Measurements from ENCODE around the gene VIPR2. TPM values are rescaled to one million over a fixed set of nuclear protein-coding genes. Genes with fewer than 3 reads are reported as not detected.
"Not testable (repeated sequence)": the region's sequence is repeated elsewhere in the genome, so short reads cannot be mapped to it uniquely, and the experiment has no call there.

Gene VIPR2
- total RNA-seq, 4 donors from 2014 or later, result 0.32 to 0.34 (median 0.32) TPM; not detected in 1

DNA sequence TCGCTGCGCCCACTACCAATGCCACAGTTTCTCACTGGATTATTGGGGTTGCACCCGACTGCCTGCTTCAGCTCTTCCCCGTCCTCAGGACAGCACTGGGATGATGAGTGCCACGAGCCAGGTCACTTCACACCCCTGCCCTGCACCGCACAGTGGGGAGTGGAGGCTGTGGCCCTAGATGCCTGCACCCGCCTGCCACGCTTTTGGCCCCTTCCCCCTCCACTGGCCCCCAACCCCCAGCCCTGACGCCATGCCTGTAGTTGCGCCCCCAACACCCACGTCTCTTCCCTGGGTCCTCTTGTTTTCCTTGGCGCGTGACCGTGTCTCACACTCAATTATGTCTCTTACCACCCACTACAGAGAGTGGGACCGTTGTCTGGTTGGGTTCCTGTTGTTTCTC lies 134.3 kb downstream of the VIPR2 start:
- DNase-seq (ENCODE audit: low spot score in 2 of 2), result no peak
- no peak for TF ChIP-seq CTCF (IDR thresholded peaks at IDR 0.05)
- TF ChIP-seq POLR2A (IDR thresholded peaks at IDR 0.05), result no peak
- intact Hi-C loops (cut with DNase I; ENCODE audit: low total_unique reads), result no loop called here
- WGBS, 2 donors, result 91 to 92% methylated on average over 15 of the region's 15 CpGs
- H3K4me3 ChIP-seq (ENCODE audit: low read depth, poor library complexity, severe bottlenecking), result no peak overlapping the region

DNA sequence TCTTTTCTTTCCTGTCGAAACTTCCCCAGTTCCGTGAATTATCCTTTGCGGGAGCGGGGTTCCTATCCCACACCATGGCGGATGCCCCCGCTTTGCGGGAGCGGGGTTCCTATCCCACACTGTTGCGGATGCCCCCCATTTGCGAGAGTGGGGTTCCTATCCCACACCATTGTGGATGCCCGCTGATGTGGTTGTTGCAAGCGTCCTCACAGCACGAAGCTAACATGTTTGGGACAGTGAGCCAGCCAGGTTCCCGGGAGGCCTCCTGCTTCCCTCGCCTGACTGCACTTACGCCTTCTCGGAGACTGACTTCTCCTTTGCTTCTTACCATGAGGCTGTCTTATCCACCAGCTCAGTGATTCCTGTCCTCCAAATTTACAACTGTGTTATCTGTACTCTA lies 134.7 kb downstream of the VIPR2 start:
- TF ChIP-seq CTCF (IDR thresholded peaks at IDR 0.05) (no peak), POLR2A (IDR thresholded peaks at IDR 0.05) (no peak)
- WGBS, 2 donors, result 81 to 91% methylated on average over 17 of the region's 17 CpGs

DNA sequence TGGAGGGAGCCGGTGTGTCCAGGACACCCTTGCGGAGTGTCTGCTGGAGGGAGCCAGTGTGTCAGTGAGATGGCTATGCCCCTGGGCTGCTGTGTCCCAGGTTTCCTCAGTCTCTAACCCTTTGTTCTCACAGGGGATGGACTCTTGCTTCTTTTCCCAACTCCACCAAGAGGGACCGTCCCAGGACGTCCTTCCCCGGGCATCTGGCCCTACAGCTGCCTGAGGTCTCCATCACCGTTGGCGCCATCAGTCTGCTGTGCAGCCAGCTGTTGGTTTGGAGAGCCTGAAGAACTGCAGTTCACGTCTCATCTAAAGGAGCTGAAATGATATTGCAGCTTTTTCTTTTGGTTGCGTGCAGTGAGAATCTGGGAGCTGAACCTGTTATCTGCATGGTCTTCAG lies 136.2 kb downstream of the VIPR2 start:
- no peak for DNase-seq (ENCODE audit: low spot score in 2 of 2)
- WGBS, 2 donors, result 83 to 92% methylated on average over 9 of the region's 9 CpGs
- intact Hi-C loops (cut with DNase I; ENCODE audit: low total_unique reads), result no loop called here
- H3K4me3 ChIP-seq (ENCODE audit: low read depth, poor library complexity, severe bottlenecking), result no peak overlapping the region
- TF ChIP-seq CTCF (IDR thresholded peaks at IDR 0.05), result no peak
- TF ChIP-seq POLR2A (IDR thresholded peaks at IDR 0.05), result no peak

More for the DNA sequence above, 134.7 kb downstream of the VIPR2 start:
- no peak overlapping the region for H3K4me3 ChIP-seq (ENCODE audit: low read depth, poor library complexity, severe bottlenecking)
- no peak for DNase-seq (ENCODE audit: low spot score in 2 of 2)
- intact Hi-C loops (cut with DNase I; ENCODE audit: low total_unique reads), result no loop called here

DNA sequence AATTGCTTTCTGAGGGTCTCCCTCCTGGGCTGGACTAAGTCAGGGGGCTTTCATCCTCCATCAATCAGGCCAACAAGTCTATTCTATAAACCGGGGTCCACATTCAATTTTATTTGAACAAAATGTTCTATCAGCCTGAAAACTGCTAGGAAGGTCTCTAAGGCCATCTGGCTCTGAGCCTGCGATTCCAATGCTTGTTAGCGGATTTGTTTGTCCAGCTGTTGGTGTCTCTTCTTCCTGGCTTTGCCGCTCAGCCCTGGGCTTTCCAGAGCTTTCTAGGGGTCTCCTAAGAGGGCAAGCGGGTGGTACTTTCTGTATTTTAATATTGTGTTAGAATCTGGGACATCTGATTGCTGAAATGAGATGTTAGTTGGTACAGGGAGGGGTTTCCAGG lies 136.7 kb downstream of the VIPR2 start:
- no peak for DNase-seq (ENCODE audit: low spot score in 2 of 2)
- no peak for TF ChIP-seq CTCF (IDR thresholded peaks at IDR 0.05)
- no peak for TF ChIP-seq POLR2A (IDR thresholded peaks at IDR 0.05)
- 79 to 86% methylated on average over 5 of the region's 5 CpGs for WGBS, 2 donors
- H3K4me3 ChIP-seq (ENCODE audit: low read depth, poor library complexity, severe bottlenecking), result no peak overlapping the region
- intact Hi-C loops (cut with DNase I; ENCODE audit: low total_unique reads), result no loop called here

- 85 to 86% methylated on average over 19 of the region's 19 CpGs for WGBS, 2 donors
- no peak overlapping the region for H3K4me3 ChIP-seq (ENCODE audit: low read depth, poor library complexity, severe bottlenecking)
- intact Hi-C loops (cut with DNase I; ENCODE audit: low total_unique reads), result no loop called here
- no peak for DNase-seq (ENCODE audit: low spot score in 2 of 2)
- TF ChIP-seq CTCF (IDR thresholded peaks at IDR 0.05) (no peak), POLR2A (IDR thresholded peaks at IDR 0.05) (no peak)
Measured at GRCh38 chr7:159007364-159007995, 137.2 kb downstream of the VIPR2 start.

DNA sequence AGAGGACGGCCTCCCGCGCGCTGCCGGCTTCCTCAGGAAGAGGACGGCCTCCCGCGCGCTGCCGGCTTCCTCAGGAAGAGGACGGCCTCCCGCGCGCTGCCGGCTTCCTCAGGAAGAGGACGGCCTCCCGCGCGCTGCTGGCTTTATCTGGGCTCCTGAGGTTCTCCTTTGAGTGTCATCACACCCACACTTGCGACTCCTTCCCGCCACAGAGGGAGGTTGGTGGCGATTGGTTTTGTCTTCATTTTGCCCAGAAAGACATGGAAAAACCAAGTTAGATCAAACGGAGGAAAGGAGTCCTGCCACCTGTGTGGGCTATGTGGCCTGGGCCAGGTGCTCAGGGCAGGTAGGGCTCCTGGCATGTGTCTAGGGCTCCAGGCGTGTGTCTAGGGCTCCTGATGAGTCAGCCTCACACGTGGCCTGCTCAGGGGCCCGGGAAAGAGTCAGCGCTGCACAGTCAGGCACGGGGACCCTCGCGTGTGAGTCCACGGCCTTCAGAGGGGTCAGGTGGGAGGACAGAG lies 138.0 kb downstream of the VIPR2 start:
- no peak for DNase-seq (ENCODE audit: low spot score in 2 of 2)
- no peak overlapping the region for H3K4me3 ChIP-seq (ENCODE audit: low read depth, poor library complexity, severe bottlenecking)
- intact Hi-C loops (cut with DNase I; ENCODE audit: low total_unique reads), result no loop called here
- 83 to 90% methylated on average over 17 to 21 of the region's 31 CpGs for WGBS, 2 donors
- TF ChIP-seq CTCF (IDR thresholded peaks at IDR 0.05) (no peak), POLR2A (IDR thresholded peaks at IDR 0.05) (no peak)

DNA sequence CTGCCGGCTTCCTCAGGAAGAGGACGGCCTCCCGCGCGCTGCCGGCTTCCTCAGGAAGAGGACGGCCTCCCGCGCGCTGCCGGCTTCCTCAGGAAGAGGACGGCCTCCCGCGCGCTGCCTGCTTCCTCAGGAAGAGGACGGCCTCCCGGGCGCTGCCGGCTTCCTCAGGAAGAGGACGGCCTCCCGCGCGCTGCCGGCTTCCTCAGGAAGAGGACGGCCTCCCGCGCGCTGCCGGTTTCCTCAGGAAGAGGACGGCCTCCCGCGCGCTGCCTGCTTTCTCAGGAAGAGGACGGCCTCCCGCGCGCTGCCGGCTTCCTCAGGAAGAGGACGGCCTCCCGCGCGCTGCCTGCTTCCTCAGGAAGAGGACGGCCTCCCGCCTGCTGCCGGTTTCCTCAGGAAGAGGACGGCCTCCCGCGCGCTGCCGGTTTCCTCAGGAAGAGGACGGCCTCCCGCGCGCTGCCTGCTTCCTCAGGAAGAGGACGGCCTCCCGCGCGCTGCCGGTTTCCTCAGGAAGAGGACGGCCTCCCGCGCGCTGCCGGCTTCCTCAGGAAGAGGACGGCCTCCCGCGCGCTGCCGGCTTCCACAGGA lies 138.6 kb downstream of the VIPR2 start:
- 68 to 90% methylated on average over 2 to 5 of the region's 69 CpGs for WGBS, 2 donors
- intact Hi-C loops (cut with DNase I; ENCODE audit: low total_unique reads); DNase-seq (ENCODE audit: low spot score in 2 of 2); H3K4me3 ChIP-seq (ENCODE audit: low read depth, poor library complexity, severe bottlenecking): not testable (repeated sequence)
